Measurements from ENCODE around the gene C3orf20.

C3orf20 gene

GRCh38 chr3:14761866-14762265 lies 86.9 kb downstream of the C3orf20 start:
- DNase-seq: no peak

GRCh38 chr3:14762701-14763100 lies 87.8 kb downstream of the C3orf20 start:
- DNase-seq: no peak

- DNase-seq: no peak
These were observed 89.6 kb downstream of the C3orf20 start for GRCh38 chr3:14764331-14765059.

- no peak for DNase-seq
These were observed 90.1 kb downstream of the C3orf20 start for GRCh38 chr3:14765060-14765400.

- DNase-seq: no peak
These were observed 90.9 kb downstream of the C3orf20 start for GRCh38 chr3:14765576-14766427.

GRCh38 chr3:14766428-14767244 lies 91.7 kb downstream of the C3orf20 start:
- no peak for DNase-seq

- no peak for DNase-seq
These were observed 92.5 kb downstream of the C3orf20 start for GRCh38 chr3:14767245-14768051.

GRCh38 chr3:14768182-14768790 lies 93.3 kb downstream of the C3orf20 start:
- no peak for DNase-seq

- DNase-seq: no peak
These were observed 93.9 kb downstream of the C3orf20 start for GRCh38 chr3:14768881-14769280.

- no peak for DNase-seq
These were observed 94.8 kb downstream of the C3orf20 start for GRCh38 chr3:14769544-14770325.

GRCh38 chr3:14770591-14770990 lies 95.7 kb downstream of the C3orf20 start:
- DNase-seq: no peak

- no peak for DNase-seq
These were observed 96.9 kb downstream of the C3orf20 start for GRCh38 chr3:14771593-14772497.

- no peak for DNase-seq
These were observed 97.7 kb downstream of the C3orf20 start for GRCh38 chr3:14772533-14773138.

- no peak for DNase-seq
These were observed 98.3 kb downstream of the C3orf20 start for GRCh38 chr3:14773281-14773680.

GRCh38 chr3:14773691-14774128 lies 98.8 kb downstream of the C3orf20 start:
- DNase-seq: no peak

- DNase-seq: no peak
These were observed 99.5 kb downstream of the C3orf20 start for GRCh38 chr3:14774431-14774830.

GRCh38 chr3:14775011-14775410 lies 100.1 kb downstream of the C3orf20 start:
- no peak for DNase-seq

GRCh38 chr3:14775563-14775962 lies 100.6 kb downstream of the C3orf20 start:
- no peak for DNase-seq

- no peak for DNase-seq
These were observed 104.2 kb downstream of the C3orf20 start for GRCh38 chr3:14779069-14779685.
